WTC11 (cell line): ENCODE measurements around the gene TH. TPM values are rescaled to one million over a fixed set of nuclear protein-coding genes. Genes with fewer than 3 reads are reported as not detected.

ENCODE experiments used
- ATAC-seq: fragments of 200-7000 bp; cut with Tn5 transposase; 2 replicates; pipeline ENCODE4 v1.10.0; 2021; ENCODE audit warnings: mild to moderate bottlenecking, moderate library complexity
- Bru-seq: library from RNA; stranded (reverse); fragments of 400-500 nt; gene quantifications from one replicate; lab custom pipeline; 2021; lab: Mats Ljungman, UMichigan
- CTCF ChIA-PET: fragments of 300-600 bp; sonication (Branson Sonifier 250); formaldehyde crosslinking; loops from one replicate; lab custom pipeline; 2021; ENCODE audit warnings: antibody characterized with exemption; lab: Charles Lee
- POLR2A ChIA-PET: fragments of 350-600 bp; sonication (Branson Sonifier 250); formaldehyde crosslinking; loops from one replicate; lab custom pipeline; 2021; ENCODE audit warnings: antibody characterized with exemption; lab: Charles Lee
- DNase-seq: peaks from one replicate; pipeline ENCODE4 v3.0.0; 2021; ENCODE audit warnings: low spot score
- H3K27ac Mint-ChIP-seq: 2 replicates; pipeline ENCODE4 v1.8.0; 2021; ENCODE audit warnings: mixed read lengths
- H3K27me3 Mint-ChIP-seq: 2 replicates; pipeline ENCODE4 v1.8.0; 2021; ENCODE audit warnings: low read depth, mild to moderate bottlenecking, moderate library complexity, mixed read lengths
- H3K36me3 Mint-ChIP-seq: 2 replicates; pipeline ENCODE4 v1.8.0; 2021; ENCODE audit warnings: mixed read lengths
- H3K4me1 Mint-ChIP-seq: 2 replicates; pipeline ENCODE4 v1.8.0; 2022; ENCODE audit warnings: mixed read lengths
- H3K4me3 Mint-ChIP-seq: 2 replicates; pipeline ENCODE4 v1.8.0; 2021; ENCODE audit warnings: mild to moderate bottlenecking, moderate library complexity, mixed read lengths
- H3K9me3 Mint-ChIP-seq: 2 replicates; pipeline ENCODE4 v1.8.0; 2021; ENCODE audit warnings: mixed read lengths
- ATF3 ChIP-seq: sonication (generic); formaldehyde crosslinking; conservative IDR thresholded peaks from 2 replicates; pipeline ENCODE4 v1.8.1; 2022; ENCODE audit warnings: mild to moderate bottlenecking, missing genetic modification reagents
- ATF6 ChIP-seq: sonication (generic); formaldehyde crosslinking; IDR thresholded peaks from 2 replicates; pipeline ENCODE4 v1.8.1; 2023; ENCODE audit warnings: mild to moderate bottlenecking, missing genetic modification reagents
- IRF1 ChIP-seq: sonication (generic); formaldehyde crosslinking; IDR thresholded peaks from 2 replicates; pipeline ENCODE4 v1.8.0; 2023; ENCODE audit warnings: missing genetic modification reagents
- JAZF1 ChIP-seq: fragments of 250-450 bp; sonication (Bioruptor Pico); IDR thresholded peaks from 2 replicates; pipeline ENCODE4 v1.9.0; 2021; ENCODE audit warnings: moderate library complexity, mild to moderate bottlenecking, inconsistent platforms
- MLX ChIP-seq: sonication (generic); formaldehyde crosslinking; IDR thresholded peaks from 2 replicates; pipeline ENCODE4 v1.8.1; 2023; ENCODE audit warnings: mild to moderate bottlenecking, missing genetic modification reagents, moderate library complexity
- MYBL2 ChIP-seq: sonication (generic); formaldehyde crosslinking; IDR thresholded peaks from 2 replicates; pipeline ENCODE4 v1.8.1; 2023; ENCODE audit warnings: mild to moderate bottlenecking, moderate library complexity, missing genetic modification reagents
- NR2C2 ChIP-seq: sonication (generic); formaldehyde crosslinking; IDR thresholded peaks from 2 replicates; pipeline ENCODE4 v1.8.0; 2022; ENCODE audit warnings: mild to moderate bottlenecking, missing genetic modification reagents
- PRDM15 ChIP-seq: sonication (generic); formaldehyde crosslinking; IDR thresholded peaks from 2 replicates; pipeline ENCODE4 v1.8.0; 2022; ENCODE audit warnings: missing genetic modification reagents
- RELA ChIP-seq: sonication (generic); formaldehyde crosslinking; IDR thresholded peaks from 2 replicates; pipeline ENCODE4 v1.8.1; 2022; ENCODE audit warnings: missing genetic modification reagents, mild to moderate bottlenecking, borderline replicate concordance
- RORB ChIP-seq: fragments of 250-450 bp; sonication (Bioruptor Pico); IDR thresholded peaks from 2 replicates; pipeline ENCODE4 v1.9.0; 2021; ENCODE audit warnings: mild to moderate bottlenecking
- TEAD1 ChIP-seq: sonication (generic); formaldehyde crosslinking; IDR thresholded peaks from 2 replicates; pipeline ENCODE4 v1.8.0; 2022; ENCODE audit warnings: mild to moderate bottlenecking, missing genetic modification reagents
- ZNF138 ChIP-seq: sonication (generic); formaldehyde crosslinking; conservative IDR thresholded peaks from 2 replicates; pipeline ENCODE4 v1.8.1; 2022; ENCODE audit warnings: mild to moderate bottlenecking, moderate library complexity, missing genetic modification reagents
- ZNF416 ChIP-seq: fragments of 250-450 bp; sonication (Bioruptor Pico); IDR thresholded peaks from 2 replicates; pipeline ENCODE4 v1.9.0; 2021; ENCODE audit warnings: mild to moderate bottlenecking, inconsistent platforms
- ZNF512 ChIP-seq: sonication (generic); formaldehyde crosslinking; IDR thresholded peaks from 2 replicates; pipeline ENCODE4 v1.8.1; 2022; ENCODE audit warnings: missing genetic modification reagents, borderline replicate concordance
- long read RNA-seq, 3 experiments: library from RNA in 1 of 3; library from capped mRNA in 1 of 3; library from polyadenylated mRNA in 1 of 3; unstranded in 2 of 3; stranded (forward) in 1 of 3; transcript quantifications; one replicate each; pipeline ENCODE4 v2.0.0, GENCODE V29; 2021
- total RNA-seq: library from RNA; stranded (reverse); gene quantifications from 3 replicates; pipeline ENCODE4 v1.2.3, GENCODE V29; 2021
- TF ChIP-seq, protein P1 (sequence below): sonication (generic); formaldehyde crosslinking; IDR thresholded peaks from 2 replicates; pipeline ENCODE4 v1.8.1; 2023; ENCODE audit warnings: mild to moderate bottlenecking, moderate library complexity, missing genetic modification reagents
- TF ChIP-seq, protein P2 (sequence below): fragments of 250-450 bp; sonication (Bioruptor Pico); conservative IDR thresholded peaks from 2 replicates; pipeline ENCODE4 v1.9.0; 2021; ENCODE audit warnings: mild to moderate bottlenecking
- TF ChIP-seq, protein P3 (sequence below): sonication (generic); formaldehyde crosslinking; IDR thresholded peaks from 2 replicates; pipeline ENCODE4 v1.8.1; 2023; ENCODE audit warnings: mild to moderate bottlenecking, missing genetic modification reagents, borderline replicate concordance

TH gene
- total RNA-seq: 0.16 TPM in 1 of 3 replicates, not detected in the others
- Bru-seq, nascent RNA: not detected
- long read RNA-seq, experiment 1: 0 reads
- long read RNA-seq, experiment 2: 0 reads
- long read RNA-seq, experiment 3: 0 reads

- POLR2A ChIA-PET: no interaction called here
- no peaks in the 10 kb centered on the region for H3K9me3 Mint-ChIP-seq
- CTCF ChIA-PET: interaction anchor here (0.7 kb wide), 1 partner anchor 15 kb away, joined by 3 read pairs; no protein-coding TSS in a partner anchor
- TF ChIP-seq ATF3 (CRISPR knock-in tag) (no peak), MLX (CRISPR knock-in tag) (no peak), IRF1 (CRISPR knock-in tag) (no peak), ZNF138 (CRISPR knock-in tag) (no peak), JAZF1 (no peak), PRDM15 (CRISPR knock-in tag) (no peak), NR2C2 (CRISPR knock-in tag) (no peak), TEAD1 (CRISPR knock-in tag) (no peak), RELA (CRISPR knock-in tag) (no peak), ATF6 (CRISPR knock-in tag) (no peak), RORB (CRISPR knock-in tag) (no peak)
- TF ChIP-seq, protein P1, sequence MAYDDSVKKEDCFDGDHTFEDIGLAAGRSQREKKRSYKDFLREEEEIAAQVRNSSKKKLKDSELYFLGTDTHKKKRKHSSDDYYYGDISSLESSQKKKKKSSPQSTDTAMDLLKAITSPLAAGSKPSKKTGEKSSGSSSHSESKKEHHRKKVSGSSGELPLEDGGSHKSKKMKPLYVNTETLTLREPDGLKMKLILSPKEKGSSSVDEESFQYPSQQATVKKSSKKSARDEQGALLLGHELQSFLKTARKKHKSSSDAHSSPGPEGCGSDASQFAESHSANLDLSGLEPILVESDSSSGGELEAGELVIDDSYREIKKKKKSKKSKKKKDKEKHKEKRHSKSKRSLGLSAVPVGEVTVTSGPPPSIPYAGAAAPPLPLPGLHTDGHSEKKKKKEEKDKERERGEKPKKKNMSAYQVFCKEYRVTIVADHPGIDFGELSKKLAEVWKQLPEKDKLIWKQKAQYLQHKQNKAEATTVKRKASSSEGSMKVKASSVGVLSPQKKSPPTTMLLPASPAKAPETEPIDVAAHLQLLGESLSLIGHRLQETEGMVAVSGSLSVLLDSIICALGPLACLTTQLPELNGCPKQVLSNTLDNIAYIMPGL (CRISPR knock-in tag): no peak
- no peak within 1 kb of the TSS for H3K27ac Mint-ChIP-seq
- DNase-seq (no peak), ATAC-seq (no peak)
- H3K36me3 Mint-ChIP-seq: no peaks in the 10 kb centered on the region
- peaks cover 2% of the 10 kb centered on the region; the same call in 1 of the 2 replicates for H3K27me3 Mint-ChIP-seq
- no peaks in the 10 kb centered on the region for H3K4me1 Mint-ChIP-seq
- no peak within 1 kb of the TSS for H3K4me3 Mint-ChIP-seq
Measured at GRCh38 chr11:2171591-2172003, at the start of gene TH. TH (minus strand) TSS chr11:2171815; CDS start chr11:2171786, 29 bp downstream.

GRCh38 chr11:2221024-2221423, 49.4 kb upstream of the TH start:
- ChIA-PET POLR2A (no interaction called here), CTCF (no interaction called here)
- ATAC-seq (no peak), DNase-seq (no peak)
- Mint-ChIP-seq H3K4me1 (peaks cover 24% of the 10 kb centered on the region), H3K9me3 (peaks cover 27% of the 10 kb centered on the region), H3K27ac (no peak overlapping the region), H3K36me3 (peaks cover 7% of the 10 kb centered on the region; the same call in 1 of the 2 replicates), H3K4me3 (no peak overlapping the region), H3K27me3 (peaks cover 49% of the 10 kb centered on the region)
- TF ChIP-seq ZNF512 (CRISPR knock-in tag): no peak
- TF ChIP-seq MYBL2 (CRISPR knock-in tag): no peak
- TF ChIP-seq, protein P2, sequence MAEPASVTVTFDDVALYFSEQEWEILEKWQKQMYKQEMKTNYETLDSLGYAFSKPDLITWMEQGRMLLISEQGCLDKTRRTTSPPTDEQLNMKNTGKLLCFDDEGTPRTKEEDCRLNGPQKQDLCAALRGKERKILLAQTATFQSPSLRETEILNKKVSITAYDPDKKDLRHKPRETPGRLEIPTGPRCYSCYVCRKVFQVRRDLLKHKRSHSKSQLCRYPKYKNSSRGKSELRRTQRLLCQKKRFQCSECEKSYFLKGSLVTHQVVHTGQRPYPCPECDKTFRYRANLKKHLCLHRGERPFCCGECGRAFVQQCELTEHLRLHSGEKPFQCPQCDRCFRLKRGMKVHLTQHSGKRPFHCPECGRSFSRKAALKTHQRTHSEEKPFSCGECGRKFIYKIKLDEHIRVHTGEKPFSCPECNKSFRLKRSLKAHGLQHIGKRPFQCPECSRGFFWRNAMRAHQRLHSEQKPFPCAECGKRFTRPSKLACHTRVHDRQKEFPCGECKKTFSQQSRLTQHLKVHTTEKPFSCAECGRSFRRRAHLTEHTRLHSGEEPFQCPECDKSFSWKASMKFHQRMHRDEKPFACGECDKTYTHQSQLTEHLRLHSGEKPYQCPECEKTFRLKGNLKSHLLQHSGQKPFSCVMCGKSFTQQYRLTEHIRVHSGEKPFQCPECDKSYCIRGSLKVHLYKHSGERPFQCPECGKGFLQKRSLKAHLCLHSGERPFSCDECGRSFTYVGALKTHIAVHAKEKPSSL (CRISPR knock-in tag): no peak
- no peak for TF ChIP-seq ZNF416 (CRISPR knock-in tag)
- TF ChIP-seq, protein P3, sequence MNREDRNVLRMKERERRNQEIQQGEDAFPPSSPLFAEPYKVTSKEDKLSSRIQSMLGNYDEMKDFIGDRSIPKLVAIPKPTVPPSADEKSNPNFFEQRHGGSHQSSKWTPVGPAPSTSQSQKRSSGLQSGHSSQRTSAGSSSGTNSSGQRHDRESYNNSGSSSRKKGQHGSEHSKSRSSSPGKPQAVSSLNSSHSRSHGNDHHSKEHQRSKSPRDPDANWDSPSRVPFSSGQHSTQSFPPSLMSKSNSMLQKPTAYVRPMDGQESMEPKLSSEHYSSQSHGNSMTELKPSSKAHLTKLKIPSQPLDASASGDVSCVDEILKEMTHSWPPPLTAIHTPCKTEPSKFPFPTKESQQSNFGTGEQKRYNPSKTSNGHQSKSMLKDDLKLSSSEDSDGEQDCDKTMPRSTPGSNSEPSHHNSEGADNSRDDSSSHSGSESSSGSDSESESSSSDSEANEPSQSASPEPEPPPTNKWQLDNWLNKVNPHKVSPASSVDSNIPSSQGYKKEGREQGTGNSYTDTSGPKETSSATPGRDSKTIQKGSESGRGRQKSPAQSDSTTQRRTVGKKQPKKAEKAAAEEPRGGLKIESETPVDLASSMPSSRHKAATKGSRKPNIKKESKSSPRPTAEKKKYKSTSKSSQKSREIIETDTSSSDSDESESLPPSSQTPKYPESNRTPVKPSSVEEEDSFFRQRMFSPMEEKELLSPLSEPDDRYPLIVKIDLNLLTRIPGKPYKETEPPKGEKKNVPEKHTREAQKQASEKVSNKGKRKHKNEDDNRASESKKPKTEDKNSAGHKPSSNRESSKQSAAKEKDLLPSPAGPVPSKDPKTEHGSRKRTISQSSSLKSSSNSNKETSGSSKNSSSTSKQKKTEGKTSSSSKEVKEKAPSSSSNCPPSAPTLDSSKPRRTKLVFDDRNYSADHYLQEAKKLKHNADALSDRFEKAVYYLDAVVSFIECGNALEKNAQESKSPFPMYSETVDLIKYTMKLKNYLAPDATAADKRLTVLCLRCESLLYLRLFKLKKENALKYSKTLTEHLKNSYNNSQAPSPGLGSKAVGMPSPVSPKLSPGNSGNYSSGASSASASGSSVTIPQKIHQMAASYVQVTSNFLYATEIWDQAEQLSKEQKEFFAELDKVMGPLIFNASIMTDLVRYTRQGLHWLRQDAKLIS: no peak
